ENCODE data around the gene FOLR3.

GRCh38 chr11:72146625-72147024 lies 11.1 kb downstream of the FOLR3 start:
- TF ChIP-seq EZH2 (IDR thresholded peaks at IDR 0.05; ENCODE audit: low read length, unreplicated experiment) (no peak), CTCF (conservative IDR thresholded peaks at IDR 0.05; ENCODE audit: low read depth, low read length) (no peak)

Measured in PC-3 (cell line).